ENCODE data around the gene HDAC6.

GRCh38 chrX:48779399-48779798 is 22.5 kb upstream of the HDAC6 start:
- TF ChIP-seq CTCF (IDR thresholded peaks at IDR 0.05) (no peak), EZH2 (IDR thresholded peaks at IDR 0.05) (no peak)
